ENCODE results near the gene PARP8.
A peak's percentile ranks its signal among the peaks of the same experiment; 100 is the strongest.
"Not testable (repeated sequence)": the region's sequence is repeated elsewhere in the genome, so short reads cannot be mapped to it uniquely, and the experiment has no call there.

Gene PARP8

GRCh38 chr5:50752800-50753199 lies 86.4 kb downstream of the PARP8 start:
- H3K27me3 Mint-ChIP-seq: no peaks in the 10 kb centered on the region
- intact Hi-C loops (cut with micrococcal nuclease): loop anchor here (10.0 kb wide), 2 partner anchors 228 to 348 kb away; no protein-coding TSS in a partner anchor
- peaks cover 17% of the 10 kb centered on the region for H3K4me1 Mint-ChIP-seq (ENCODE audit: low read depth)
- no peak overlapping the region for H3K27ac Mint-ChIP-seq
- no peak overlapping the region for H3K4me3 Mint-ChIP-seq
- H3K36me3 Mint-ChIP-seq (ENCODE audit: low read depth): peaks cover 44% of the 10 kb centered on the region
- H3K9me3 Mint-ChIP-seq: no peaks in the 10 kb centered on the region

GRCh38 chr5:50759526-50760270 lies 93.3 kb downstream of the PARP8 start:
- Mint-ChIP-seq H3K9me3 (no peaks in the 10 kb centered on the region), H3K4me1 (ENCODE audit: low read depth) (peaks cover 9% of the 10 kb centered on the region), H3K27me3 (no peaks in the 10 kb centered on the region), H3K4me3 (no peak overlapping the region), H3K27ac (no peak overlapping the region), H3K36me3 (ENCODE audit: low read depth) (peaks cover 48% of the 10 kb centered on the region)
- intact Hi-C loops (cut with micrococcal nuclease): loop anchor here (10.0 kb wide), 2 partner anchors 235 to 355 kb away; no protein-coding TSS in a partner anchor

- Mint-ChIP-seq H3K9me3 (no peaks in the 10 kb centered on the region), H3K36me3 (ENCODE audit: low read depth) (peaks cover 47% of the 10 kb centered on the region), H3K27ac (no peak overlapping the region), H3K4me3 (no peak overlapping the region), H3K27me3 (no peaks in the 10 kb centered on the region), H3K4me1 (ENCODE audit: low read depth) (peaks cover 9% of the 10 kb centered on the region)
- intact Hi-C loops (cut with micrococcal nuclease): no loop called here
These were observed 96.9 kb downstream of the PARP8 start for GRCh38 chr5:50763351-50763750.

- Mint-ChIP-seq H3K4me3 (no peak overlapping the region), H3K4me1 (ENCODE audit: low read depth) (peaks cover 14% of the 10 kb centered on the region), H3K36me3 (ENCODE audit: low read depth) (peaks cover 49% of the 10 kb centered on the region), H3K9me3 (no peaks in the 10 kb centered on the region), H3K27me3 (no peaks in the 10 kb centered on the region), H3K27ac (no peak overlapping the region)
- intact Hi-C loops (cut with micrococcal nuclease): no loop called here
These were observed 97.4 kb downstream of the PARP8 start for GRCh38 chr5:50763846-50764245.

GRCh38 chr5:50766042-50766441 lies 99.6 kb downstream of the PARP8 start:
- no peak overlapping the region for H3K4me3 Mint-ChIP-seq
- H3K4me1 Mint-ChIP-seq (ENCODE audit: low read depth): peaks cover 20% of the 10 kb centered on the region
- intact Hi-C loops (cut with micrococcal nuclease): no loop called here
- no peaks in the 10 kb centered on the region for H3K9me3 Mint-ChIP-seq
- H3K27ac Mint-ChIP-seq: no peak overlapping the region
- no peaks in the 10 kb centered on the region for H3K27me3 Mint-ChIP-seq
- peaks cover 60% of the 10 kb centered on the region for H3K36me3 Mint-ChIP-seq (ENCODE audit: low read depth)

- Mint-ChIP-seq H3K36me3 (ENCODE audit: low read depth) (peaks cover 60% of the 10 kb centered on the region), H3K27me3 (no peaks in the 10 kb centered on the region), H3K9me3 (no peaks in the 10 kb centered on the region), H3K27ac (no peak overlapping the region), H3K4me3 (no peak overlapping the region), H3K4me1 (ENCODE audit: low read depth) (peaks cover 20% of the 10 kb centered on the region)
- intact Hi-C loops (cut with micrococcal nuclease): no loop called here
These were observed 100.0 kb downstream of the PARP8 start for GRCh38 chr5:50766462-50766861.

GRCh38 chr5:50766967-50767366 lies 100.5 kb downstream of the PARP8 start:
- H3K9me3 Mint-ChIP-seq: no peaks in the 10 kb centered on the region
- peaks cover 23% of the 10 kb centered on the region for H3K4me1 Mint-ChIP-seq (ENCODE audit: low read depth)
- peaks cover 65% of the 10 kb centered on the region for H3K36me3 Mint-ChIP-seq (ENCODE audit: low read depth)
- H3K27me3 Mint-ChIP-seq: no peaks in the 10 kb centered on the region
- intact Hi-C loops (cut with micrococcal nuclease): no loop called here
- no peak overlapping the region for H3K4me3 Mint-ChIP-seq
- no peak overlapping the region for H3K27ac Mint-ChIP-seq

- Mint-ChIP-seq H3K4me1 (ENCODE audit: low read depth) (peaks cover 25% of the 10 kb centered on the region), H3K27me3 (no peaks in the 10 kb centered on the region), H3K4me3 (no peak overlapping the region), H3K36me3 (ENCODE audit: low read depth) (peaks cover 70% of the 10 kb centered on the region), H3K9me3 (no peaks in the 10 kb centered on the region), H3K27ac (peak overlapping the region; percentile 37)
- intact Hi-C loops (cut with micrococcal nuclease): no loop called here
These were observed 101.2 kb downstream of the PARP8 start for GRCh38 chr5:50767588-50767987.

GRCh38 chr5:50768634-50769033 lies 102.2 kb downstream of the PARP8 start:
- H3K27me3 Mint-ChIP-seq: no peaks in the 10 kb centered on the region
- peaks cover 25% of the 10 kb centered on the region for H3K4me1 Mint-ChIP-seq (ENCODE audit: low read depth)
- intact Hi-C loops (cut with micrococcal nuclease): no loop called here
- H3K4me3 Mint-ChIP-seq: no peak overlapping the region
- H3K36me3 Mint-ChIP-seq (ENCODE audit: low read depth): peaks cover 71% of the 10 kb centered on the region
- no peak overlapping the region for H3K27ac Mint-ChIP-seq
- H3K9me3 Mint-ChIP-seq: peaks cover 10% of the 10 kb centered on the region

- no peaks in the 10 kb centered on the region for H3K27me3 Mint-ChIP-seq
- peaks cover 25% of the 10 kb centered on the region for H3K4me1 Mint-ChIP-seq (ENCODE audit: low read depth)
- no peak overlapping the region for H3K27ac Mint-ChIP-seq
- intact Hi-C loops (cut with micrococcal nuclease): no loop called here
- peaks cover 26% of the 10 kb centered on the region for H3K9me3 Mint-ChIP-seq
- H3K36me3 Mint-ChIP-seq (ENCODE audit: low read depth): peaks cover 75% of the 10 kb centered on the region
- H3K4me3 Mint-ChIP-seq: no peak overlapping the region
These were observed 104.0 kb downstream of the PARP8 start for GRCh38 chr5:50770441-50770840.

GRCh38 chr5:50774446-50775175 lies 108.2 kb downstream of the PARP8 start:
- H3K27me3 Mint-ChIP-seq; H3K4me3 Mint-ChIP-seq; H3K4me1 Mint-ChIP-seq (ENCODE audit: low read depth); intact Hi-C loops (cut with micrococcal nuclease); H3K27ac Mint-ChIP-seq: not testable (repeated sequence)
- H3K9me3 Mint-ChIP-seq: peaks cover 26% of the 10 kb centered on the region
- H3K36me3 Mint-ChIP-seq (ENCODE audit: low read depth): peaks cover 77% of the 10 kb centered on the region

- Mint-ChIP-seq H3K36me3 (ENCODE audit: low read depth) (peaks cover 71% of the 10 kb centered on the region), H3K9me3 (no peaks in the 10 kb centered on the region), H3K4me1 (ENCODE audit: low read depth) (no peaks in the 10 kb centered on the region), H3K27me3 (no peaks in the 10 kb centered on the region), H3K27ac (no peak overlapping the region), H3K4me3 (no peak overlapping the region)
- intact Hi-C loops (cut with micrococcal nuclease): no loop called here
These were observed 119.6 kb downstream of the PARP8 start for GRCh38 chr5:50786073-50786472.

- intact Hi-C loops (cut with micrococcal nuclease): no loop called here
- no peaks in the 10 kb centered on the region for H3K4me1 Mint-ChIP-seq (ENCODE audit: low read depth)
- H3K27me3 Mint-ChIP-seq: no peaks in the 10 kb centered on the region
- H3K4me3 Mint-ChIP-seq: no peak overlapping the region
- peaks cover 72% of the 10 kb centered on the region for H3K36me3 Mint-ChIP-seq (ENCODE audit: low read depth)
- H3K27ac Mint-ChIP-seq: no peak overlapping the region
- no peaks in the 10 kb centered on the region for H3K9me3 Mint-ChIP-seq
These were observed 125.4 kb downstream of the PARP8 start for GRCh38 chr5:50791813-50792212.

- no peak overlapping the region for H3K27ac Mint-ChIP-seq
- no peaks in the 10 kb centered on the region for H3K4me1 Mint-ChIP-seq (ENCODE audit: low read depth)
- H3K36me3 Mint-ChIP-seq (ENCODE audit: low read depth): peaks cover 69% of the 10 kb centered on the region
- H3K27me3 Mint-ChIP-seq: no peaks in the 10 kb centered on the region
- H3K9me3 Mint-ChIP-seq: no peaks in the 10 kb centered on the region
- intact Hi-C loops (cut with micrococcal nuclease): no loop called here
- H3K4me3 Mint-ChIP-seq: no peak overlapping the region
These were observed 126.4 kb downstream of the PARP8 start for GRCh38 chr5:50792843-50793242.
